AG04450 (cell line): ENCODE results near the gene CYP4X1. TPM values are rescaled to one million over a fixed set of nuclear protein-coding genes. Genes with fewer than 3 reads are reported as not detected.

Source experiments
- CTCF ChIA-PET: fragments of 300-600, 350-600 bp; formaldehyde crosslinking; extraction: SDS; loops from one replicate; lab custom pipeline; 2022; ENCODE audit warnings: antibody characterized with exemption, inconsistent platforms; lab: Charles Lee
- POLR2A ChIA-PET: fragments of 350-600 bp; formaldehyde crosslinking; extraction: SDS; loops from one replicate; lab custom pipeline; 2021; ENCODE audit warnings: antibody characterized with exemption, inconsistent platforms; lab: Yijun Ruan, JAX
- DNase-seq: peaks from one replicate; pipeline ENCODE4 v3.0.0-alpha.2; 2011; ENCODE audit warnings: low read depth, low spot score
- H3K27ac ChIP-seq: one replicate; pipeline ENCODE4 v1.5.1; 2012; ENCODE audit warnings: low read depth, low read length, control low read depth
- H3K27me3 ChIP-seq: one replicate; pipeline ENCODE4 v1.6.0; 2012; ENCODE audit warnings: low read length; ENCODE audit not compliant: control insufficient read depth, insufficient read depth
- H3K4me3 ChIP-seq: 2 replicates; pipeline ENCODE4 v1.5.1; 2011; ENCODE audit warnings: mild to moderate bottlenecking, low read depth, low read length, control low read depth
- H3K9me3 ChIP-seq: 2 replicates; pipeline ENCODE4 v1.5.1; 2012; ENCODE audit warnings: low read length; ENCODE audit not compliant: control insufficient read depth, insufficient read depth
- CTCF ChIP-seq: IDR thresholded peaks from 2 replicates; pipeline ENCODE4 v1.5.1; 2011; ENCODE audit warnings: low read depth, low read length, control low read depth, inconsistent platforms
- polyA plus RNA-seq: library from polyadenylated mRNA; depleted of rRNA; stranded (reverse); fragments of >200 nt; gene quantifications from 2 replicates; pipeline ENCODE4 v1.2.3, GENCODE V29; 2011

The CYP4X1 gene
- polyA plus RNA-seq, 1 experiment, result not detected

- no peak for TF ChIP-seq CTCF
- CTCF ChIA-PET, result no interaction called here
- no peak for DNase-seq
- POLR2A ChIA-PET, result no interaction called here
- Histone ChIP-seq H3K9me3 (no peaks in the 10 kb centered on the region), H3K27ac (no peak overlapping the region), H3K4me3 (no peak overlapping the region), H3K27me3 (no peaks in the 10 kb centered on the region)
Observed at GRCh38 chr1:47013293-47013692, 10.2 kb upstream of the CYP4X1 start.

GRCh38 chr1:47021070-47021469 is 2.4 kb upstream of the CYP4X1 start:
- CTCF ChIA-PET, result no interaction called here

GRCh38 chr1:47024141-47024801 is 802 bp downstream of the CYP4X1 start:
- POLR2A ChIA-PET, result no interaction called here

More at GRCh38 chr1:47021070-47021469, 2.4 kb upstream of the CYP4X1 start:
- Histone ChIP-seq H3K27me3 (no peaks in the 10 kb centered on the region), H3K9me3 (no peaks in the 10 kb centered on the region; the same call in 1 of the 2 replicates), H3K4me3 (no peak overlapping the region), H3K27ac (no peak overlapping the region)
- no peak for DNase-seq
- POLR2A ChIA-PET, result no interaction called here
- TF ChIP-seq CTCF, result no peak

GRCh38 chr1:47030170-47030805 is 6.8 kb downstream of the CYP4X1 start:
- H3K4me3 ChIP-seq, result no peak overlapping the region
- no peak for TF ChIP-seq CTCF
- no peaks in the 10 kb centered on the region for H3K9me3 ChIP-seq
- no peak for DNase-seq
- ChIA-PET POLR2A (no interaction called here), CTCF (no interaction called here)
- no peak overlapping the region for H3K27ac ChIP-seq
- H3K27me3 ChIP-seq, result no peaks in the 10 kb centered on the region

More at GRCh38 chr1:47024141-47024801, 802 bp downstream of the CYP4X1 start:
- CTCF ChIA-PET, result no interaction called here
- no peak for DNase-seq
- Histone ChIP-seq H3K9me3 (no peaks in the 10 kb centered on the region; the same call in 1 of the 2 replicates), H3K4me3 (no peak overlapping the region), H3K27me3 (no peaks in the 10 kb centered on the region), H3K27ac (no peak overlapping the region)
- TF ChIP-seq CTCF, result no peak

GRCh38 chr1:47031059-47031458 is 7.6 kb downstream of the CYP4X1 start:
- Histone ChIP-seq H3K27me3 (no peaks in the 10 kb centered on the region), H3K9me3 (no peaks in the 10 kb centered on the region), H3K4me3 (no peak overlapping the region), H3K27ac (no peak overlapping the region)
- DNase-seq, result no peak
- POLR2A ChIA-PET, result no interaction called here
- TF ChIP-seq CTCF, result no peak
- CTCF ChIA-PET, result no interaction called here
